ENCODE measurements around the gene ISOC2.
A peak's percentile ranks its signal among the peaks of the same experiment; 100 is the strongest.

Gene ISOC2

GRCh38 chr19:55493645-55494171, 32.3 kb upstream of the ISOC2 start:
- H3K27ac Mint-ChIP-seq, result no peak overlapping the region
- no peaks in the 10 kb centered on the region for H3K9me3 Mint-ChIP-seq
- no peaks in the 10 kb centered on the region for H3K4me1 Mint-ChIP-seq (ENCODE audit: low read depth)
- H3K27me3 Mint-ChIP-seq, result peaks cover 14% of the 10 kb centered on the region
- H3K4me3 Mint-ChIP-seq, result no peak overlapping the region
- no peaks in the 10 kb centered on the region for H3K36me3 Mint-ChIP-seq (ENCODE audit: low read depth)
- DNase-seq, result no peak

GRCh38 chr19:55493052-55493644, 31.7 kb upstream of the ISOC2 start:
- Mint-ChIP-seq H3K4me3 (no peak overlapping the region), H3K27ac (no peak overlapping the region), H3K36me3 (ENCODE audit: low read depth) (no peaks in the 10 kb centered on the region), H3K4me1 (ENCODE audit: low read depth) (peaks cover 2% of the 10 kb centered on the region), H3K9me3 (no peaks in the 10 kb centered on the region), H3K27me3 (peaks cover 14% of the 10 kb centered on the region)
- no peak for DNase-seq

- no peak for DNase-seq
- Mint-ChIP-seq H3K9me3 (no peaks in the 10 kb centered on the region), H3K4me3 (no peak overlapping the region), H3K36me3 (ENCODE audit: low read depth) (no peaks in the 10 kb centered on the region), H3K4me1 (ENCODE audit: low read depth) (peaks cover 6% of the 10 kb centered on the region), H3K27me3 (peaks cover 14% of the 10 kb centered on the region), H3K27ac (no peak overlapping the region)
These were observed 31.0 kb upstream of the ISOC2 start for GRCh38 chr19:55492362-55492944.

GRCh38 chr19:55491546-55492360, 30.3 kb upstream of the ISOC2 start:
- peaks cover 14% of the 10 kb centered on the region for H3K27me3 Mint-ChIP-seq
- H3K4me1 Mint-ChIP-seq (ENCODE audit: low read depth), result peaks cover 13% of the 10 kb centered on the region
- H3K4me3 Mint-ChIP-seq, result no peak overlapping the region
- H3K36me3 Mint-ChIP-seq (ENCODE audit: low read depth), result no peaks in the 10 kb centered on the region
- H3K27ac Mint-ChIP-seq, result no peak overlapping the region
- DNase-seq, result no peak
- H3K9me3 Mint-ChIP-seq, result no peaks in the 10 kb centered on the region

- peaks cover 3% of the 10 kb centered on the region for H3K36me3 Mint-ChIP-seq (ENCODE audit: low read depth)
- no peaks in the 10 kb centered on the region for H3K9me3 Mint-ChIP-seq
- no peak overlapping the region for H3K27ac Mint-ChIP-seq
- DNase-seq, result no peak
- peaks cover 14% of the 10 kb centered on the region for H3K27me3 Mint-ChIP-seq
- peaks cover 19% of the 10 kb centered on the region for H3K4me1 Mint-ChIP-seq (ENCODE audit: low read depth)
- H3K4me3 Mint-ChIP-seq, result no peak overlapping the region
These were observed 29.3 kb upstream of the ISOC2 start for GRCh38 chr19:55490478-55491432.

- no peak for DNase-seq
- Mint-ChIP-seq H3K9me3 (no peaks in the 10 kb centered on the region), H3K27ac (no peak overlapping the region), H3K36me3 (ENCODE audit: low read depth) (peaks cover 3% of the 10 kb centered on the region), H3K4me1 (ENCODE audit: low read depth) (peaks cover 21% of the 10 kb centered on the region), H3K27me3 (peaks cover 14% of the 10 kb centered on the region), H3K4me3 (no peak overlapping the region)
These were observed 28.5 kb upstream of the ISOC2 start for GRCh38 chr19:55489711-55490477.

GRCh38 chr19:55488986-55489710, 27.7 kb upstream of the ISOC2 start:
- Mint-ChIP-seq H3K27ac (no peak overlapping the region), H3K4me3 (no peak overlapping the region), H3K36me3 (ENCODE audit: low read depth) (peaks cover 3% of the 10 kb centered on the region), H3K9me3 (no peaks in the 10 kb centered on the region), H3K27me3 (peaks cover 14% of the 10 kb centered on the region), H3K4me1 (ENCODE audit: low read depth) (peaks cover 25% of the 10 kb centered on the region)
- no peak for DNase-seq

- DNase-seq, result no peak
- H3K4me3 Mint-ChIP-seq, result peak within 1 kb of the TSS; percentile 43
- peaks cover 26% of the 10 kb centered on the region for H3K4me1 Mint-ChIP-seq (ENCODE audit: low read depth)
- H3K9me3 Mint-ChIP-seq, result no peaks in the 10 kb centered on the region
- peaks cover 7% of the 10 kb centered on the region for H3K36me3 Mint-ChIP-seq (ENCODE audit: low read depth)
- peaks cover 12% of the 10 kb centered on the region for H3K27me3 Mint-ChIP-seq
- H3K27ac Mint-ChIP-seq, result peak within 1 kb of the TSS; percentile 89
These were observed 26.7 kb upstream of the ISOC2 start, which contains the start of gene SSC5D for GRCh38 chr19:55487924-55488687. SSC5D (plus strand) TSS chr19:55488436; CDS start chr19:55488590, 154 bp downstream.

- peaks cover 9% of the 10 kb centered on the region for H3K27me3 Mint-ChIP-seq
- H3K4me1 Mint-ChIP-seq (ENCODE audit: low read depth), result peaks cover 26% of the 10 kb centered on the region
- H3K36me3 Mint-ChIP-seq (ENCODE audit: low read depth), result peaks cover 12% of the 10 kb centered on the region
- peak; percentile 61 for DNase-seq
- peak overlapping the region; percentile 43 for H3K4me3 Mint-ChIP-seq
- H3K27ac Mint-ChIP-seq, result peak overlapping the region; percentile 89
- H3K9me3 Mint-ChIP-seq, result no peaks in the 10 kb centered on the region
These were observed 25.8 kb upstream of the ISOC2 start for GRCh38 chr19:55486971-55487923.

GRCh38 chr19:55486043-55486970, 24.9 kb upstream of the ISOC2 start:
- DNase-seq, result no peak
- peaks cover 2% of the 10 kb centered on the region for H3K27me3 Mint-ChIP-seq
- peak overlapping the region; percentile 89 for H3K27ac Mint-ChIP-seq
- peak overlapping the region; percentile 80 for H3K4me3 Mint-ChIP-seq
- no peaks in the 10 kb centered on the region for H3K9me3 Mint-ChIP-seq
- peaks cover 26% of the 10 kb centered on the region for H3K4me1 Mint-ChIP-seq (ENCODE audit: low read depth)
- H3K36me3 Mint-ChIP-seq (ENCODE audit: low read depth), result peaks cover 15% of the 10 kb centered on the region

Measured in activated T-cell treated with anti-CD3 and anti-CD28 coated beads, Interleukin-2, amount 50 U/mL, for 24 hours (primary cell).